ENCODE results near the gene NRG2.

NRG2 gene

GRCh38 chr5:139967353-139967752, 75.7 kb downstream of the NRG2 start:
- no peak for DNase-seq (ENCODE audit: low read depth)

- DNase-seq (ENCODE audit: low read depth), result no peak
Measured at GRCh38 chr5:139966856-139967255, 76.2 kb downstream of the NRG2 start.

- DNase-seq (ENCODE audit: low read depth), result no peak
Measured at GRCh38 chr5:139964994-139965565, 78.0 kb downstream of the NRG2 start.

- DNase-seq (ENCODE audit: low read depth), result no peak
Measured at GRCh38 chr5:139964266-139964993, 78.7 kb downstream of the NRG2 start.

- DNase-seq (ENCODE audit: low read depth), result no peak
Measured at GRCh38 chr5:139962445-139962844, 80.7 kb downstream of the NRG2 start.

GRCh38 chr5:139961435-139962157, 81.5 kb downstream of the NRG2 start:
- DNase-seq (ENCODE audit: low read depth), result no peak

- no peak for DNase-seq (ENCODE audit: low read depth)
Measured at GRCh38 chr5:139960723-139961383, 82.2 kb downstream of the NRG2 start.

GRCh38 chr5:139958432-139959148, 84.5 kb downstream of the NRG2 start:
- no peak for DNase-seq (ENCODE audit: low read depth)

- DNase-seq (ENCODE audit: low read depth), result no peak
Measured at GRCh38 chr5:139956342-139956741, 86.8 kb downstream of the NRG2 start.

GRCh38 chr5:139955616-139956273, 87.4 kb downstream of the NRG2 start:
- no peak for DNase-seq (ENCODE audit: low read depth)

GRCh38 chr5:139955053-139955605, 88.0 kb downstream of the NRG2 start:
- DNase-seq (ENCODE audit: low read depth), result no peak

GRCh38 chr5:139954462-139954861, 88.6 kb downstream of the NRG2 start:
- DNase-seq (ENCODE audit: low read depth), result no peak

GRCh38 chr5:139954022-139954421, 89.1 kb downstream of the NRG2 start:
- DNase-seq (ENCODE audit: low read depth), result no peak

GRCh38 chr5:139952574-139952973, 90.5 kb downstream of the NRG2 start:
- DNase-seq (ENCODE audit: low read depth), result no peak

GRCh38 chr5:139951983-139952382, 91.1 kb downstream of the NRG2 start:
- DNase-seq (ENCODE audit: low read depth), result no peak

- DNase-seq (ENCODE audit: low read depth), result no peak
Measured at GRCh38 chr5:139951296-139951924, 91.7 kb downstream of the NRG2 start.

- no peak for DNase-seq (ENCODE audit: low read depth)
Measured at GRCh38 chr5:139950436-139950835, 92.7 kb downstream of the NRG2 start.

- no peak for DNase-seq (ENCODE audit: low read depth)
Measured at GRCh38 chr5:139949710-139950109, 93.4 kb downstream of the NRG2 start.

GRCh38 chr5:139947727-139948126, 95.4 kb downstream of the NRG2 start:
- no peak for DNase-seq (ENCODE audit: low read depth)

- DNase-seq (ENCODE audit: low read depth), result no peak
Measured at GRCh38 chr5:139946440-139946839, 96.7 kb downstream of the NRG2 start.

- DNase-seq (ENCODE audit: low read depth), result no peak
Measured at GRCh38 chr5:139946006-139946405, 97.1 kb downstream of the NRG2 start.
